HG02970 (cell line): ENCODE measurements around the gene PEX11A.
"Not testable (repeated sequence)": the region's sequence is repeated elsewhere in the genome, so short reads cannot be mapped to it uniquely, and the experiment has no call there.

Experiments used
- ATAC-seq: cut with Tn5 transposase; IDR thresholded peaks from one replicate; pipeline ENCODE4 v1.9.1; 2021; ENCODE audit warnings: mild to moderate bottlenecking, moderate library complexity, moderate number of reproducible peaks; ENCODE audit not compliant: unreplicated experiment, low FRiP score

PEX11A gene, protein sequence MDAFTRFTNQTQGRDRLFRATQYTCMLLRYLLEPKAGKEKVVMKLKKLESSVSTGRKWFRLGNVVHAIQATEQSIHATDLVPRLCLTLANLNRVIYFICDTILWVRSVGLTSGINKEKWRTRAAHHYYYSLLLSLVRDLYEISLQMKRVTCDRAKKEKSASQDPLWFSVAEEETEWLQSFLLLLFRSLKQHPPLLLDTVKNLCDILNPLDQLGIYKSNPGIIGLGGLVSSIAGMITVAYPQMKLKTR

DNA sequence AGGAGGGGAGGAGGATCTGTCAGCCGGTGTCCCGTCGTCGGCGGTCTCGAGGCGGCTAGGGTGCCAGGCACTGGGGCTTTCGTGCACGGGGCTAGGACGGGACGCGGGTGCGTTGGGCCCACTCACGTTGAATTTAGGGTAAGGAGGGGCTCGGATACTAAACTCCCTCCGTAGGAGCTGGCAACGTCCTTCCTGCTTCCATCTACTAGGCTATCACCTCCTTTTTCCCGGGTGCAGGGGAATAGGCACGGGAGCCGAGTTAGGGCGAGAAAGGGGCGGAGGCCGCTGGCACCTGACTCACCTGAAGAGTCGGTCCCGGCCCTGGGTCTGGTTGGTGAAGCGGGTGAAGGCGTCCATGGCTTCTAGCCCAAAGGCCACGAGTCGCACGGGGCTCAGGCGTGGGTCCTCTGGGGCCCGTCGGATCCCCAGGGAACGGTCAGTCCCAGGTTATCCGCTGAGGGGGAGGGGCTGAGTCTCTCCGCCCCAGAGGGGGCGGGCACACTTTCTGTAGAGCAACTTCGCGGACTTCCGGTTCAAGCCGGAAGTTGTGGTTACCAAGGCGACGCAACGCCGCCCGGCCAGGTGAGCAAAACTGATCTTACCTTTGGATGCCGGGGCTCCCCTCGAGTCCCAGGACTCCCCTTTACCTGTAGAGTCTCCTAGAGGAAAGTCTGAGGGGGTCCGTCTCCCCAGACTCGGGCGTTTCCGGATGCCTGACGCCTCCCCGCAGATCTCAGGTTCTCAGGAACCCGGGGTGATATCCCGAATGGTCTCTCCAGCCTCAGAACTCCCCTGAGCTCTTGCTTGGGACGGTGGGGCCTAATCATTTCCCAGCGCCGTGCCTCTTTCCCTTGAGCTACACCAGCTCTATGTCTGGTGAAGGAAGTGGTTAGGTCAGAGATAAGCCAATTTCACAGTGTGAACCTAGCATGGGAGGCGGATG is at the start of gene PEX11A, which contains the start of gene WDR93:
TSS of gene PEX11A (minus strand) at position 479 of the 943 bp plus-strand sequence. CDS start at position 357, 122 bp downstream.
TSS of gene WDR93 (plus strand) at position 536 of the 943 bp plus-strand sequence. CDS start 10,936 bp downstream, outside the sequence.
- ATAC-seq: peak; percentile 85

DNA sequence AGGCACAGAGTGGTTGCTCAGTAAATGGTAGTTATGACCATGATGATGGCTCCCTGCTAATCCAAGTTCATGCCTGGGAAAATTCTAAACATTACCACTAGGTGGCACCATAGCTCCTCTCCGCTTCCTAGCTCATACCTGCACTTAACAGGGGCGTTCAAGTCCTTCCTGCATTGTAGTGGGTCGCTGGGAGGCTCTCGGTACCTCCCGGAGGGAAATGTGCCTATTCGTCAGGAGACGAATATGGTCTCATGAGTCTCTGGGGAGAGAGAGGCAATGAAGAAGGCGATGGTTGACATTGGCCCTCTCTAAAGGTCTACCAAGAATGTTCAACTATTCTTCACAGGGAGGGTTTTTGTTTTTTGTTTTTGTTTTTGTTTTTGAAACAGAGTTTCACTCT is 49.6 kb upstream of the PEX11A start:
- peak; percentile 75 for ATAC-seq

DNA sequence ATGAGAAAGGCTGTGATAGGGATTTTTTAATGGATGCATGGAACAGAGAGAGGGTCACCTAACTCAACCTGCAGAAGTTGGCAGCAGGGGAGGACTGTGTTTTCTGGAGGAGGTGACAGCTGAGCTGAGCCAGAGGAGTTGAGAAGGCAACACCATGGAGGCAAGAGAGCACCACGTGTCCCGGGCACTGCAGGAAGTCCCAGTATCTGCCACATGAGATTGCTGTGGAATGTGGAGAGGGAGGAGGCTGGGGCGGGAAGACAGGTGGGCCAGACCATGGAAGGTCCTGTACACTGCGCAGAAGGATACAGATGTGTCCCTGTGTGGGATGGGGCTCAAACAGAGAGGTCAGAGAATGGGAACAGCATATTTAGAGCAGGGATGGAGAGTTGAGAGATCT is 45.2 kb upstream of the PEX11A start:
- no peak for ATAC-seq

DNA sequence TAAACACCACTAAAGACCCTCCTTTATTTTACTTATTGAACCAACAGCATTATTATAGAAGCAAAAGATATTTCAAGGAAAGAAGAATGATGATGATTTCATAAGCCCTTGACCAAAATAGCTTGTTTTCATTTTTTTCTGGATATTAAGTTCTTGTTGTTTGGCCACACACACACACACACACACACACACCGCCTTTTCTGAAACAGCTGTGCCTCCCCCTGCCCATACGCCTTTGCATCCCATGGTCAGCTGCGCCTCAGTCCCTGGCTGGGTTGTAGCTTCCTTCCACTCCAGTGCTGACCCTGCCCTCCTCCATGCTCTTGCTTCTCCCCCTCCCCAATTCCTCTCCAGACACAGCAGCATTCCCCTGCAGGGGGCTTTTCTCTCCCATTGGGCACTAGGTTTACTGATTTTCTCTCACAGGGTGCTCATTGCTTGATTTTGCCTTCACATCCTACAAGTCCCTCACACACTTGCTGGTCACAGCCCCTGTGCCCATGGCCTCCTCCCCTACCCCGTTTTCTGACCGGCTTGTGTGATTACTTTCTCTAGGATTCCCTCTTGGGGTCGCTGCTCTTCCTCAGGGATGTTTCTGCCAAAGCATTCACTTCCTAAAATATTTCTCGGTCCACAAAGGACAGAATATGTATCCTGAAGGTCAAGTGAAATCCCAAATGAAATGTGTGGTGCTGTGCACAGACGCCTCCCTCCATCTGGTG is 42.1 kb upstream of the PEX11A start:
- ATAC-seq: no peak

DNA sequence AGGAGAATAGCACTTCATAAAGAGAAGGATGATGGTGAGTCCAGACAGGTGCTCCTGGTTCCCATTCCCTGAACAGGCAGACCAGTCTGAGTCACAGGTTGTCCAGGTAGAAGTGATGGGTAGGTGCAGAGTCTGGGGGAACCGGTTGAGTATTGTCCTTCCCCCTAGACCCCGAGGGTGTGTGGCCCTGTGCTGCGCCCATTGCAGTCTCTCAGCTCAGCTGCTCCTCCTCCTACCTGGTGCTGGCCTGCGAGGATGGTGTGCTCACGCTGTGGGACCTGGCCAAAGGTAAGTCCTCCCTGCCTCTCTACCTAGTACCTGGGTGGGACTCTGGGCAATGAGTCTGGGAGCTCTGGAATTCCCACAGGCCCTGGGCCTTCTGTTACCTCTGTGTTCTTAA is 40.7 kb upstream of the PEX11A start:
- no peak for ATAC-seq

DNA sequence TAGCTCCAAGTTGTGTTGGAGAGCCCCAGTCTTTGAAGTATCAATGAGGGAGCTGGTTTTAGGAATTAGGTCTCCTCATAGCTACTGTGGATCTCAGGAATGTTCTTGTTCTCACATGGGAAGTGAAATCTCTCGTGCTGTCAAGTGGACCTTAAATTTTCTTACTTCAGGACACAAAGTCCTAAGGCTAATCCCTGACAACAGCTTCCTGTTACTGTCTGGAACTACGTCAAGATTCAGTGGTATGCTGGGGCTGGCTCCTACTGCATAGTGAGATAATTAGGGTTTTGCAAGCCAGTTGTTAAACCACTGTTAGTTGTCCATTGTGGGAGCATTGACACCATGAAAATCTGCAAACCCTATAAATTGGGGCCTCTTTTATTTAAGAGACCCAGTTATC is 37.7 kb upstream of the PEX11A start:
- ATAC-seq: no peak

DNA sequence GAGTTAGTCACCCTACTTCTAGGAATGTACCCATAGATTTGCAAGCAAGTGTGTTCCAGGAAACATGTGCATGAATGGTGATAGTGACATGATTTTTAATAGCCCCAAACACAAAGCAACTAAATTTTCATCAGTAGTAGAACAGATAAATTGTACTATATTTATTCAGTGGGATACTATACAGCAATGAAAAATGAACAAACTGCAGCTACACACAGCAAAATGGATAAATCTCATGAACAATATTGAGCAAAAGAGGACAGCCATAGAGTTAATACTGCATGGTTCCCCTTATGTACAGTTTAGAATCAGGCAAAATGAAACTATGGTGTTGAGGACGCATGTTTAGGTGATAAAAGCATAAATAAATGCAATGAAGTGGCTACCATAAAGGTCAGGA is 34.5 kb upstream of the PEX11A start:
- no peak for ATAC-seq

DNA sequence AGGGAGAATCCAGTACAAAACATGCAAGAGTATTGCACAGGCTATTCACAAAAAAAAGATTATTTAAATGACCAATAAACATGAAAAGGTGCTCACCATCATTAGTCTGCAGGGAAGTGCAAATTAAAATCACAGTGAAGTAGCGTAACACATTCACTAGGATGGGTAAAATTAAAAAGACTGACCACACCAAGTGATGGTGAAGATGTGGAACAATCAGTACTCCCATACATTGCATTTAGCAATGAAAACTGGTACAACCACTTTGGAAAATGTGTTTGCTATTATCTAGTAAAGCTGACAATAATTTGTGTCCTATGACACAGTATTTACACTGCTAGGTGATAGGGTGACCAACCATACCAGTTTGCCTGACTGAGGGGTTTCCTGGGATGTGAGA is 34.1 kb upstream of the PEX11A start:
- ATAC-seq: no peak

DNA sequence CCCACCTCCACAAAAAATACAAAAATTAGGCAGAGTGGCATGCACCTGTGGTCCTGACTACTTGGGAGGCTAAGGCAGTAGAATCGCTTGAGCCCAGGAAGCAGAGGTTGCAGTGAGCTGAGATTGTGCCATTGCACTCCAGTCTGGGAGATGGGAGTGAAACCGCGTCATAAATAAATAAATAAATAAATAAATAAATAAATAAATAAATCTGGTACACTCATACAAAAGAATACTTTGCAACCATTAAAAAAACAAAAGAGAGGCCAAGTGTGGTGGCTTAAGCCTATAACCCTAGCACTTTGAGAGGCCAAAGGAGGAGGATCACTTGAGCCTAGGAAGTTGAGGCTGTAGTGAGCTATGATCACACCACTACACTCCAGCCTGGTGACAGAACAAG is 32.5 kb upstream of the PEX11A start:
- ATAC-seq: no peak

DNA sequence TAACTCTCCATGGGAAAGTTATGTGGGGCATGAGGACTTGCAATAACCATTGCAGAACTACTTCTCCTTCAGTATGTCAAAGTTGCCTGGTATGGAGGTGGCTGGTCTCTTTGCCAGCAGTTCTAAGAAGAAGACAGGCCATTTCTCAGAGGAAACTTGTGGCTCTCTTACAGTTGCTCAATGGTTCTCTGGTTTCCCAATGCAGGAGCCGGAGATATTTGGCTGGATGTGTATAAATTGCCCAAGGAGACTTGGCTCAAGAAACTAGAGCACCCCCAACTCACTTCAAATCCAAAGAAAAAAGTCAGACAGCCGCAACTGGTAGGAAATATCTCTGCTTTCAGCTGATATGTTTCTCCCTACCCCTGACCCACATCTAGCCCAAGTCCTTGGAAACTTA is 24.2 kb upstream of the PEX11A start:
- no peak for ATAC-seq

DNA sequence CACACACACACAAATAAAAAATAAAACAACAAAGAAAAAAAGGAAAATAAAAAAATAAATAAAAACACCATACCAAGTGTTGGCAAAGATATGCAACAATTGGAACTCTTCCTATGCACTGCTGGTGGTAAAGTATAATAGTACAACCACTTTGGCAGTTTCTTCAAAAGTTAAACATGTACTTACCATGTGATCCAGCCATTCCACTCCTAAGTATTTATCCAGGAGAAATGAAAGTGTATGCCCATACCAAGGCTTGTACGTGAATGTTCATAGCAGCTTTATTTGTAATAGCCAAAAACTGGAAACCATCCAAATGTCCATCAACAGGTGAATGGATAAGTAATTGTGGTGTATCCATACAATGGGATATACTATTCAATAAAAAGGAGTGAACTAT is 17.0 kb upstream of the PEX11A start:
- no peak for ATAC-seq

DNA sequence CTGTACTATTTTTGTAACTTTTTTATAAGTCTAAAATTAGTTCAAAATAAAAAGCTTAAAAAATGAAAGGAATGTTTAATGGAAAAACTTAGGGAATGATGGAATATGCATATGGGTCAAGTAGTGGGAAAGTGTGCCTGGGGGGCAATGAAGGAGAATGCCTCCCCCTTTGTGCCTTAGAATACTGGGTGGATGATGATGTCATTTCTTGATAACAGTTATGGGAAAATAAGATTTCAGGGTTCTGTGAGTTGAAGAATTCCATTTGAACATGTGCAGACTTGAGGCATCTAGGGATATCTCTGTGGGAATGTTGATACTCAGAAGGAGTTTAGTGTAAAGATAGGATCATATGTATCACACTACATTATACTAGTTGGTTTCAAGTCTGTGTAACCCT is 13.9 kb upstream of the PEX11A start:
- ATAC-seq: no peak

DNA sequence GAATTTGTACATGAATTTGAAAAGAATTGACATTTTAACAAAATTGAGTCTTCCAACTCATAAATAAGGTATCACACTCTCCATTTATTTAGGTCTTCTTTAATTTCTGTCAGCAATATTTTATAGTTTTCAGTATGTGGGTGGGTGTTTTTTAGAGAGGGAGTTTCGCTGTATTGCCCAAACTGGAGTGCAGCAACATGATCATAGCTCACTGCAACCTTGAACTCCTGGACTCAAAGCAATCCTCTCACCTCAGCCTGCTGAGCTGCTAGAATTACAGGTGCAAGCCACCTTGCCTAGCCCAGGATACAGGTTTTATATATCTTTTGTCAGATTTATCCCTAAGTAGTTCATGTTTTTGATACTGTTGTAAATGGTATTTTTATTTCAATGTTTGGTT is 4.6 kb upstream of the PEX11A start:
- no peak for ATAC-seq

DNA sequence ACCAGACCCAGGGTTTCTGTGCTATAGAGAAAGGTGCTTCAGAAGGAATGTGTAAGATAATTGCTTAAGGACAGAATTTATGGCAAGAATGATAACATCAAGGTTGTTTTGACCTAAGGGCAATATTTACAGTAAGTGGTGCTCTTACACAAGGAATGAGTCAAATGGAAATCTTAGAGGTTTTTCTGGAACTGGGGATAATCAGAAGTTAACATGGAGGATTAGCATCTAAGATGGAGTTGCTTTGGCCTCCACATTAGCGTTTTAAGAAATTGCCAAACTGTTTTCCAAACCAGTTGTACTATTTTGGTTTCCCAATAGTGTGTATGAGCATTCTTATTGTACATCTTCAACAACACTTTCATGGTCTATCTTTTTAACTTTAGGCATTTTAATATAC is 3.1 kb upstream of the PEX11A start:
- ATAC-seq: no peak

DNA sequence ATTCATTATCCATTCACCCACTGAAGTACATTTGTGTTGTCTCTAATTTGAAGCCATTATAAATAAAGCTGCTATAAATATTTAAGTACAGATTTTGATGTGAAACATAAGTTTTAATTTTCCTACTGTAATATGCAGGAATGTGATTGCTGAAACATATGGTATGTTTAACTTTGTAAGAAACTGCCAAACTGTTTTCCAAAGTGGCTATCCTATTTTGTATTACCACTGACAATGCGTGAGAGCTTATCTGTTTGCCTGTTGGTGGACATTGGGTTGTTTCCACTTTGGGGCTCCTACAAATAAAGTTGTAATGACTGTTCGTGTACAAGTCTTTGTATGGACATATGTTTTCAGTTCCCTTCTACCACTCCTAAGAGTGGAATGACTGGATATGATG is 2.5 kb upstream of the PEX11A start:
- no peak for ATAC-seq

DNA sequence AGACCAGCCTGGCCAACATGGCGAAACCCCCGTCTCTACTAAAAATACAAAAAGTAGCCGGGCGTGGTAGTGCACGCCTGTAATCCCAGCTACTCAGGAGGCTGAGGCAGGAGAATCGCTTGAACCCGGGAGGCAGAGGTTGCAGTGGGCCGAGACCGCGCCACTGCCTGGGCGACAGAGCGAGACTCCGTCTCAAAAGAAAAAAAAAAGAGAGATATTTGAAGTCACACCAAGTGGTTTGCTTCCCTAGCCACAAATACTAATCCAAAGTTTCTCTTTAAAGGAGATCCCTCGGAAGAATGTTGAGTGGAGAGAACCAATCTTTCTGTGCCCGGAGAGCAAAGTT is 651 bp downstream of the PEX11A start:
- not testable (repeated sequence) for ATAC-seq

DNA sequence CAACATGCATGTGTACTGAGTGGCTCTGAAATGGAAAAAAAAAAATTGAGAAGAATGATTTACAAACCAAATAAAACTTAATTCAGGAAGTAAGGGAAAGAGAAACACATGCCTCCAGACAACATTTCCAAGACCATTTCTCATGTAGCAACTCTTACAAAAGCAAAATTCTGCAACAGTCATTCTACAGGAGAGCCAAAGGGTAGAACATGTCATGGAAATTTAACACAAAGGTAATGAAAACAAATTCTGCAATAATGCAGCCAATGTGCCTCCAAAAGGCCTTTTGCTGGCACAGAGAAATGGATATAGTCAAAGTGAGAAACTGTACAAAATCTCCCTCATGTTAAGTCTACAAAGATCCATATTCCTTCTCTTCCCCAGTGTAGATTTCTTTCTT is 4.0 kb downstream of the PEX11A start:
- ATAC-seq: no peak

DNA sequence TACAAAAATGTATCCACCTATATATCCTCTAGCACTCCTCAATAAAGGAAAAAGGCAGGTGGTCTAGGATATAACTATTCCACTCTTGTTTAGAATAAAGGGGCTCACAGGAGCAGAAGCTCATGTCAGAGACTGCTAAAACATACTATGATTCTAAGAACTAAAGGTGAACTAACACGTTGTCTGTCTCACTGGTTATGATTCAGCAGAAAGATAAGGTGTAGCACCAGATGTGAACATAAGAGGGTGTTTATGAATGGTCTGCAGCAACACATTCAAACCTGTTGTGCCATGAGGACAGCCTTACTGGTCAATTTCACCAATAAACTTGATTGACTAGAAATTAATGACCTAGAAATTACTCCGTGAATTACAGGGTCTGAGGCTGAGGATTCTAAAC is 4.6 kb downstream of the PEX11A start:
- ATAC-seq: no peak

DNA sequence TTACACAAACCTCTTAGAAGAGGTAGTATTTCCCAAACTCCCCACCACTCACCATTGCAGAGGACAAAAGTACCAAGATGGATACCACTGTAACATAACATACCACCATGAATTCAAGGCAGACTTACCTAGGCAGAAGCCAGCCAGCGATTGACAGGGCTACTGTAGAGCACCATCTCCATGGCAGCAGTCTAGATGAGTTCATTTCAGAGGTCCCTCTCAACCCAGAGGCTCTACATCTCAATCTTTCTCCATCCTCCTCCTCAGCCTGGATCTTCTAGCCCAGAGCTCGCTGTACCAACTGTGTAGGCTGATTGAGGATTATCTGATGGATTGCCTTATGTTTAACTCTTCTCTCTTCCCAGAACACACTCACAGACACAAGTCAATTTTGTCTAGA is 9.4 kb downstream of the PEX11A start:
- ATAC-seq: no peak

DNA sequence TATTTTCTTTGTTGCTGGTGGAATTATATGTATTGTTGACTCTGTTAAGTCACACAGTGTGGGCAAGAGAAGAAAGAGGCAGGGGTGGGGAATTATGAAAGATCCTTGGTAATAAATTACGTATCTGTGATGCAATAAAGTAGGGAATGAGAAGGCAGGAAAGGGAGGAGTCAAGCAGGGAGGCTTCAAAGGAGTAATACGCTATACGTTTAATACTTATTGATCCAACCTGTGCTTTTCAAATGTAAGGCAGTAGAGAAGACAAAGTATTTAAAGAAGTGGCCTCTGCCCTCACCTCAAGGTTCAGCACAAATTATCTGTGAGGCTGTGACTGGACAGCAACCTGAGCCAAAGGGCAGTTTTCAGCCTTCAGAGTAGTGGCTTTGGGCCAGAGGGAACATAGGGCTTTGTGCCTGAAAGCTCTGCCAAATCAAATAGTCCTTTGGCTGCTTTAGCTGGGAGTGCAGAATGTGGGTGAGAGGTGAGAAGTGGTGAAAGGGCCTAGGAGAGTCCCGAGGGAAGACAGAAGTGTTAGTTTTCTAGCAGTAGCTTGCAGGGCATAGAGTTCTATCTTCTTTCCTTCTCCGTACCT is 10.2 kb downstream of the PEX11A start:
- no peak for ATAC-seq

DNA sequence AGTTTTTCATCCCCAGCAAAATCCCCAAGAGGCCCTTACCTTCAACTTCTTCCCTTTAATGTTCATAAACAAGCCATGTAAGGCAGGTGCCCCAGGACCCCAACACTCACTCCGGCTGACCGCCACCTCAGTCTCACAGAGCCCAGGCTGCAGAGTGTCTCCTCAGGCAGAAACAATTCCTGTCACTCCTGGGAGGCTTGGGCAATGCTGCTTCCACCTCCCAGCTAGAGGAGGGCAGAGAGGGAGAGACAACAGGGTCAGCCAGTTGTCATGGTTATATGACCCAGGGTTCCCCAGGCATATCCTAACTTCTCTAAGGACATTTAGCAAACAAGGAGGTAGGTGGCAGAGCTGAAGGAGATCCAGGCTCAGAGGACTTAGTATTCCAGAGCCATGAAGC is 11.3 kb downstream of the PEX11A start, which contains the start of gene PLIN1:
TSS of gene PLIN1 (minus strand) at position 156 of the 400 bp plus-strand sequence. CDS start 1,878 bp downstream, outside the sequence.
- ATAC-seq: no peak
